Effector memory CD8-positive, alpha-beta T cell (primary cell): ENCODE data around the gene UTP25.

Experiments used
- ATAC-seq: fragments of 150-1000 bp; cut with Tn5 transposase; replicated peaks from 2 replicates; pipeline ENCODE4 v1.10.0; 2021; ENCODE audit warnings: mild to moderate bottlenecking, moderate library complexity
- DNase-seq, 3 experiments: peaks; one replicate each; pipeline ENCODE4 v3.0.0; 2021
- H3K27ac Mint-ChIP-seq, 2 donors: one replicate each; pipeline ENCODE4 v1.8.0; 2022; ENCODE audit warnings: mild to moderate bottlenecking in 2 of 2, mixed read lengths in 2 of 2, moderate library complexity in 2 of 2
- H3K27me3 Mint-ChIP-seq, 2 donors: one replicate each; pipeline ENCODE4 v1.8.0; 2022; ENCODE audit warnings: mixed read lengths in 2 of 2
- H3K36me3 Mint-ChIP-seq: one replicate; pipeline ENCODE4 v1.8.0; 2022; ENCODE audit warnings: mild to moderate bottlenecking, moderate library complexity, mixed read lengths; ENCODE audit not compliant: insufficient read depth
- H3K4me1 Mint-ChIP-seq, 2 donors: one replicate each; pipeline ENCODE4 v1.8.0; 2022; ENCODE audit warnings: low read depth in 2 of 2, mixed read lengths in 2 of 2
- H3K4me3 Mint-ChIP-seq, 2 donors: one replicate each; pipeline ENCODE4 v1.8.0; 2022; ENCODE audit warnings: mild to moderate bottlenecking in 2 of 2, mixed read lengths in 2 of 2, moderate library complexity in 2 of 2
- H3K9me3 Mint-ChIP-seq, 2 donors: one replicate each; pipeline ENCODE4 v1.8.0; 2022; ENCODE audit warnings: mixed read lengths in 2 of 2

UTP25 gene

GRCh38 chr1:209876078-209876800 lies 48.5 kb downstream of the UTP25 start:
- ATAC-seq (no peak), DNase-seq (no peak)
- Mint-ChIP-seq H3K27me3 (peaks cover 52 to 72% of the 10 kb centered on the region in 2 donors), H3K4me1 (no peaks in the 10 kb centered on the region), H3K4me3 (no peak overlapping the region), H3K27ac (no peak overlapping the region), H3K36me3 (no peaks in the 10 kb centered on the region), H3K9me3 (no peaks in the 10 kb centered on the region)

DNA sequence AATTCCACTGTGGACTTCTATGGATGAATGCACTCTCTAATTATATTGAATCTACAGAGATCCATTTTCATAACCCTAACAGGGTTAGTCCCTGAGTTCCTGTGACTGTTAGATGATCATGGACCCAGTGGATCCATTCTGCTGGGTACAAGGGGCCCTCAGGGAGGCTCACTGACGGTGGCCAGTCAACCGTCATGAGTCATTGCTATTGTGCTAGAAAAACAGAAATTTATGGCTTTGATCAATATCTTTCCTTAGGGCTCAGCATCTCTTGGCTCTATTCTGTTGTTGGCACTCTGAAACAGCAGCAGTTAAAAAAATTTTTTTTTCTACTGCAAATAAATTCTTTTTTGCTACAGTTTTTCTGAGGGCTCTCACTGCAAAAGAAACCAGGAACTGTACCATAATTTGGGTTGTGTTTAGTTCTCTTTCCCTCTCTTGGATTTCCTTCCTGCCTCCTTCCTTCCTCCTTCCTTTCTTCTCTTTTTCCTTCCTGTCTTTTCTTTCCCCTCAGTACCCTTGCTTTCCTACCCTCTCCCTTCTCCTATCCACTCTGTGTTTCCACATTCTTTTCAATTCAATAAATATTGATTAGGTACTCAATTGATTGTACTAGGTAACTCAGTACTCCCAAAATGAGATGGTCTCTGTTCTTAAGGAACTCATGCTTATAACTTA lies 49.5 kb downstream of the UTP25 start:
- ATAC-seq (no peak), DNase-seq (no peak)
- no peaks in the 10 kb centered on the region for H3K4me1 Mint-ChIP-seq
- peaks cover 52 to 72% of the 10 kb centered on the region in 2 donors for H3K27me3 Mint-ChIP-seq
- no peaks in the 10 kb centered on the region for H3K9me3 Mint-ChIP-seq
- no peaks in the 10 kb centered on the region for H3K36me3 Mint-ChIP-seq
- no peak overlapping the region for H3K4me3 Mint-ChIP-seq
- H3K27ac Mint-ChIP-seq = no peak overlapping the region

DNA sequence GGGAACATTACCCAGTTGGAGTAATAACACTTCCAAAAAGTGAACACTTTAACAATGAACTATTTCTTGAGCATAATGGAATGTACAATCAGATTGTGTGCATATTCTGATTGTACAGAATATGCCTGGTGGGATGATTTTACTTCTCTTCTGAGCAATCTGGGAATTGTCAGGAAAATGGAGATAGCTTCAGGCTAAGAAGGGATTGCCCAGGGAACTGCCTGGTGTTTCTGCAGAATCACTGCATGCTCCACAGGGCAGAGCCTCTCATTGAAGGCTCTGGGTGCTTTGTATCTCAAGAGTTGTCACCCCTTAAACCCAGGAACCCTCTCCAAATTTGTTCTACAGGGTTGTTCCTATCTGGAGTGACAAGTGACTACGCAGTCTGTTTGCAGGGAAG lies 51.2 kb downstream of the UTP25 start:
- no peak overlapping the region for H3K4me3 Mint-ChIP-seq
- H3K36me3 Mint-ChIP-seq = no peaks in the 10 kb centered on the region
- ATAC-seq (no peak), DNase-seq (no peak)
- no peaks in the 10 kb centered on the region for H3K4me1 Mint-ChIP-seq
- peaks cover 49 to 70% of the 10 kb centered on the region in 2 donors for H3K27me3 Mint-ChIP-seq
- no peak overlapping the region for H3K27ac Mint-ChIP-seq
- H3K9me3 Mint-ChIP-seq = no peaks in the 10 kb centered on the region

DNA sequence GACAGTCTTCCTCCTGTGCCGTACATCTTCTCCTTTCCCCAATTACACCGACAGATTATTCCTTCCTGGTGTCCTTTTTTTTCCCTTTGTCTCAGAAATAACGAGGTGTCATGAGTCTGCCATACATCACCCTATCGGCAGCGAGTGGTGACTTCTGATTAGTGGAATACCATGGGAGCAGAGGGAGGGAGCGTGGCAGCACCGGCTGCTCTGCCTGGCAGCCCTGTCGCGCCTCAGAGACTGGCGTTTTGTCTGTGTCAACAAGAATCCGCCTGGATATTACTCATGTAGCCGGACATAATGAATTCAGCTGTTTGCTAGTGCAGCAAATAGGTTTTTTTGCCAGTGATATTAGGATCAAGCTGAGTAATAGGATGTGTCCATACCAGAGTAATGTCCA lies 51.8 kb downstream of the UTP25 start:
- Mint-ChIP-seq H3K4me1 (no peaks in the 10 kb centered on the region), H3K9me3 (no peaks in the 10 kb centered on the region), H3K27me3 (peaks cover 52 to 74% of the 10 kb centered on the region in 2 donors), H3K4me3 (no peak overlapping the region), H3K27ac (no peak overlapping the region), H3K36me3 (no peaks in the 10 kb centered on the region)
- DNase-seq = no peak
- ATAC-seq = no peak

- peaks cover 47 to 70% of the 10 kb centered on the region in 2 donors for H3K27me3 Mint-ChIP-seq
- H3K36me3 Mint-ChIP-seq = no peaks in the 10 kb centered on the region
- DNase-seq (no peak), ATAC-seq (no peak)
- no peaks in the 10 kb centered on the region for H3K4me1 Mint-ChIP-seq
- H3K4me3 Mint-ChIP-seq = no peak overlapping the region
- H3K9me3 Mint-ChIP-seq = no peaks in the 10 kb centered on the region
- H3K27ac Mint-ChIP-seq = no peak overlapping the region
Measured at GRCh38 chr1:209880031-209880430, 52.3 kb downstream of the UTP25 start.

GRCh38 chr1:209881619-209882018 lies 53.8 kb downstream of the UTP25 start:
- ATAC-seq = no peak
- no peaks in the 10 kb centered on the region for H3K9me3 Mint-ChIP-seq
- H3K4me1 Mint-ChIP-seq = no peaks in the 10 kb centered on the region
- no peak overlapping the region for H3K27ac Mint-ChIP-seq
- no peak overlapping the region for H3K4me3 Mint-ChIP-seq
- H3K36me3 Mint-ChIP-seq = no peaks in the 10 kb centered on the region
- no peak for DNase-seq
- H3K27me3 Mint-ChIP-seq = peaks cover 57 to 69% of the 10 kb centered on the region in 2 donors

DNA sequence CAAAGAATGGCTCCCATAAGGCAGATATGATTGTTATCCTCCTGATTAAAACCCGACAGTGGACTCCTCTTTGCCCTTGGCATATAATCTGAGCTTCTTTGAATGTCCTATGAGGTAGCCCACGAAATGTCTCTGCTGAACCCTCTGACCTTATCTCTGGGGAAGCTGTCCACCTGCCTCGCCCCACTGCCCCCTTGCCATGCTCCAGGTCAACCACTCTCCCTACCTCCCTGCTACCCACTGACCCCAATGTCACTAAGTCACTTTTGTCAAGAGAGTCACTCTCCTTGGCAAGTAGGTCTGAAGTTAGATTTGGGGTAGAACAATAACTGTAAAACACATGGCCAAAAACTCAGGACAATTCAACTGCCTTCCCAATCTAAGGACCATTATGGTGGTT lies 54.5 kb downstream of the UTP25 start:
- Mint-ChIP-seq H3K27me3 (peaks cover 62 to 75% of the 10 kb centered on the region in 2 donors), H3K4me3 (no peak overlapping the region), H3K36me3 (no peaks in the 10 kb centered on the region), H3K27ac (no peak overlapping the region), H3K4me1 (no peaks in the 10 kb centered on the region), H3K9me3 (no peaks in the 10 kb centered on the region)
- ATAC-seq (no peak), DNase-seq (no peak)

DNA sequence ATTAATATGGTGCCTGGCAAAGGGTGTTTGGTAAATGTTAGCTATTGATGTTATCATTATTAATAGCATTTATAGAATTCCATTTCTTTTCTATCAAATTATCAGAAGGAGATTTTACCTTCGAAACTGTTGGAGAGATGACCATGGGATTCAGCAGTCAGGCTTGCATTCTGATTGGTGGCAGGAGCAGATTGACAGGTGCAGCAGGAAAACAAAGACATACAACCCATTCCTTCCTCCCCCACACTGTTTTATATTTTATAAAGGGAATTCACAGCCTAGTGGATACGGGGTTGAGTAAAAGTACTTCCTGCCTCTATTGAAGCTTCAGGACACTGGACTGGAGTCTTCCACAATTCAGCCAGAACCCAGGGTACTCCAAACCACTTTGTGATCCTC lies 55.2 kb downstream of the UTP25 start:
- Mint-ChIP-seq H3K4me1 (no peaks in the 10 kb centered on the region), H3K4me3 (no peak overlapping the region), H3K27ac (no peak overlapping the region), H3K9me3 (no peaks in the 10 kb centered on the region), H3K36me3 (no peaks in the 10 kb centered on the region), H3K27me3 (peaks cover 64 to 82% of the 10 kb centered on the region in 2 donors)
- no peak for DNase-seq
- no peak for ATAC-seq

- no peaks in the 10 kb centered on the region for H3K4me1 Mint-ChIP-seq
- ATAC-seq = no peak
- H3K4me3 Mint-ChIP-seq = no peak overlapping the region
- no peaks in the 10 kb centered on the region for H3K36me3 Mint-ChIP-seq
- H3K27ac Mint-ChIP-seq = no peak overlapping the region
- no peaks in the 10 kb centered on the region for H3K9me3 Mint-ChIP-seq
- DNase-seq = no peak
- H3K27me3 Mint-ChIP-seq = peaks cover 63 to 86% of the 10 kb centered on the region in 2 donors
Measured at GRCh38 chr1:209883341-209883971, 55.7 kb downstream of the UTP25 start.

DNA sequence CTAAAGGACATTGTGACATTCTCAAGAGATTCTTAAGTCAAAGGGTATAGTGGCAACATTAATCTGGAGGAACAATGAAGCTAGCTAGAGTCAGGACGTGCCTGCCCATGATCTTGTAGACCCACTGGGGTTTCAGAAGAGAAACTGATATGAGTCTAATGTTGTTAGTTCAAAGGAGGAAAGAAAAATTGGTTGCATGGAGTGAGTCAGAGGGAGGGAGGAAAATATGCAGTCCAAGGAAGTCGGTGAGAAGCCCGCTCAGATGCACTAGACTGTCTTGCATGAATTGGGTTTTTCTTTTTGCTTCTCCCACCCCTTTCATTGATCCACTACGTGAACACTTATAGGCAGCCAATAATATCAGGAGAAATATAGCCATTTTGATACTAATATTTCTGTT lies 56.5 kb downstream of the UTP25 start:
- ATAC-seq (no peak), DNase-seq (no peak)
- no peaks in the 10 kb centered on the region for H3K36me3 Mint-ChIP-seq
- H3K4me1 Mint-ChIP-seq = no peaks in the 10 kb centered on the region
- H3K4me3 Mint-ChIP-seq = no peak overlapping the region
- no peaks in the 10 kb centered on the region for H3K9me3 Mint-ChIP-seq
- H3K27ac Mint-ChIP-seq = no peak overlapping the region
- peaks cover 58 to 79% of the 10 kb centered on the region in 2 donors for H3K27me3 Mint-ChIP-seq

DNA sequence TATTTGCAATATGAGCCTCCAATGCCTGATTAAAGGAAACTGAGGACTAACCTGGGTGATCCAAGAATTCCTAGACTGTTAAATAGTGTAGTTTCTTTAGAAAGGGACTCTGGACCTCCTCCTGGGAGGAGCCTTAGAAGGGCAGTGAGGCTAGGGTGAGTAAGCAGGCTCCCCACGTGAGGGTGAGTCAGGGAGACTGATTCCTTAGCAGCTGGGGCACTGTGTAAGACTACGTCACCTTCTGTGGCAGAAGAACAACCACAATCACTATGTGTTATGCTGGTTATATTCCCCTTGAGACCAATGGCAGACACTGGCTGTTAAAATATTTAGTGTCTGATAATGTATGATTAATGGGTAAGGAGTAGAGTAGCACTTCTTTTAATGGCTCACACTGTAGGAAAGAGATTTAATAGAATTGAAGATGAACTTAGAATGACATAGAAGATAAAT lies 56.9 kb downstream of the UTP25 start:
- peaks cover 58 to 75% of the 10 kb centered on the region in 2 donors for H3K27me3 Mint-ChIP-seq
- no peaks in the 10 kb centered on the region for H3K4me1 Mint-ChIP-seq
- no peaks in the 10 kb centered on the region for H3K9me3 Mint-ChIP-seq
- H3K36me3 Mint-ChIP-seq = no peaks in the 10 kb centered on the region
- DNase-seq (no peak), ATAC-seq (peak; percentile 48)
- H3K4me3 Mint-ChIP-seq = no peak overlapping the region
- H3K27ac Mint-ChIP-seq = no peak overlapping the region

GRCh38 chr1:209885403-209886218 lies 57.8 kb downstream of the UTP25 start:
- Mint-ChIP-seq H3K27me3 (peaks cover 53 to 65% of the 10 kb centered on the region in 2 donors), H3K4me3 (no peak overlapping the region)
- no peak for DNase-seq

DNA sequence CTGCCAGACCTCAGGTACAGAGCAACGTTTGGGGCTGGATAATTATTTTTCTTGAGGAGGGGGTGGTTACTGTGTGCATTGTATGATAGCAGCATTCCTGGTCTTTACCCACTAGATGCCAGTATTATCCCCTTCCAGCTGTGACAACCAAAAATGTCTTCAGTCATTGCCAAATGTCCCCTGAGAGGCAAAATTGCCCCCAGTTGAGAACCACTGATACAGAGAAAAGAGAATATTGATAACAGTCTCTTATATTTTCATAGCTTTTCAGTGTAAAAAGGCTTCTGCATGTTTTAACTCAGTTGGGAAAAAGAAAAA lies 58.4 kb downstream of the UTP25 start:
- H3K36me3 Mint-ChIP-seq = no peaks in the 10 kb centered on the region
- ATAC-seq (no peak), DNase-seq (no peak)
- no peak overlapping the region for H3K4me3 Mint-ChIP-seq
- peaks cover 49 to 60% of the 10 kb centered on the region in 2 donors for H3K27me3 Mint-ChIP-seq
- no peak overlapping the region for H3K27ac Mint-ChIP-seq
- no peaks in the 10 kb centered on the region for H3K9me3 Mint-ChIP-seq
- no peaks in the 10 kb centered on the region for H3K4me1 Mint-ChIP-seq

More at GRCh38 chr1:209885403-209886218, 57.8 kb downstream of the UTP25 start:
- no peak overlapping the region for H3K27ac Mint-ChIP-seq
- no peaks in the 10 kb centered on the region for H3K4me1 Mint-ChIP-seq
- H3K9me3 Mint-ChIP-seq = no peaks in the 10 kb centered on the region
- ATAC-seq = no peak
- no peaks in the 10 kb centered on the region for H3K36me3 Mint-ChIP-seq
